OCI-LY7 (cell line): ENCODE measurements around the gene ADGRD1. TPM values are rescaled to one million over a fixed set of nuclear protein-coding genes. Genes with fewer than 3 reads are reported as not detected.
A peak's percentile ranks its signal among the peaks of the same experiment; 100 is the strongest.
"Not testable (repeated sequence)": the region's sequence is repeated elsewhere in the genome, so short reads cannot be mapped to it uniquely, and the experiment has no call there.

Source experiments
- BruUV-seq: library from RNA; stranded (reverse); fragments of 400-500 nt; replicated peaks from 2 replicates; lab custom pipeline; 2021; lab: Mats Ljungman, UMichigan
- CTCF ChIA-PET: fragments of 300-600 bp; sonication (Branson Sonifier 250); formaldehyde crosslinking; loops from one replicate; lab custom pipeline; 2022; ENCODE audit warnings: antibody characterized with exemption; ENCODE audit not compliant: unreplicated experiment; lab: Charles Lee
- POLR2A ChIA-PET: fragments of 300-600 bp; sonication (Branson Sonifier 250); formaldehyde crosslinking; loops from one replicate; lab custom pipeline; 2022; ENCODE audit warnings: antibody characterized with exemption; lab: Charles Lee
- DNase-seq: peaks from one replicate; pipeline ENCODE4 v3.0.0-alpha.2; 2015; ENCODE audit warnings: low spot score
- H2AFZ ChIP-seq: fragments of 200-600 bp; sonication (generic), shearing (Covaris generic); 2 replicates; pipeline ENCODE4 v1.6.1; 2014; ENCODE audit warnings: mild to moderate bottlenecking, antibody characterized with exemption, low read length, moderate library complexity
- H3K27ac ChIP-seq: fragments of 200-600 bp; sonication (generic); 2 replicates; pipeline ENCODE4 v1.5.1; 2014; ENCODE audit warnings: mixed run types, low read depth, mild to moderate bottlenecking, moderate library complexity, low read length, inconsistent platforms; ENCODE audit not compliant: poor library complexity, severe bottlenecking
- H3K36me3 ChIP-seq: fragments of 200-600 bp; sonication (generic); 2 replicates; pipeline ENCODE4 v1.6.1; 2014; ENCODE audit warnings: mild to moderate bottlenecking, antibody characterized with exemption, low read length, moderate library complexity, mixed read lengths; ENCODE audit not compliant: insufficient read depth
- H3K4me1 ChIP-seq: fragments of 200-600 bp; sonication (generic); 2 replicates; pipeline ENCODE4 v1.5.1; 2014; ENCODE audit warnings: mild to moderate bottlenecking, low read length; ENCODE audit not compliant: insufficient read depth, poor library complexity, severe bottlenecking
- H3K4me2 ChIP-seq: fragments of 200-600 bp; sonication (generic); 2 replicates; pipeline ENCODE4 v1.6.1; 2014; ENCODE audit warnings: mild to moderate bottlenecking, low read length
- H3K4me3 ChIP-seq: fragments of 200-600 bp; sonication (generic); 2 replicates; pipeline ENCODE4 v1.5.1; 2014; ENCODE audit warnings: mild to moderate bottlenecking, low read depth, low read length; ENCODE audit not compliant: poor library complexity, severe bottlenecking
- H3K79me2 ChIP-seq: fragments of 200-600 bp; sonication (generic); 2 replicates; pipeline ENCODE4 v1.6.1; 2016; ENCODE audit warnings: low read depth, mild to moderate bottlenecking, low read length, moderate library complexity, mixed read lengths; ENCODE audit not compliant: insufficient read depth
- H3K9me2 ChIP-seq: fragments of 200-600 bp; sonication (generic); 2 replicates; pipeline ENCODE4 v1.6.1; 2016; ENCODE audit warnings: mild to moderate bottlenecking, low read length, mixed read lengths; ENCODE audit not compliant: insufficient read depth
- H3K9me3 ChIP-seq: fragments of 200-600 bp; sonication (generic); 2 replicates; pipeline ENCODE4 v1.6.1; 2014; ENCODE audit warnings: mild to moderate bottlenecking, mixed run types, low read length, mixed read lengths
- H4K20me1 ChIP-seq: fragments of 200-600 bp; sonication (generic); 2 replicates; pipeline ENCODE4 v1.6.1; 2014; ENCODE audit warnings: mild to moderate bottlenecking, antibody characterized with exemption, low read length, moderate library complexity, mixed read lengths; ENCODE audit not compliant: insufficient read depth
- CTCF ChIP-seq: fragments of 200-600 bp; sonication (generic); conservative IDR thresholded peaks from 2 replicates; pipeline ENCODE4 v1.5.1; 2014; ENCODE audit warnings: mild to moderate bottlenecking, antibody characterized with exemption, low read length, moderate library complexity, mixed read lengths
- EZH2phosphoT487 ChIP-seq: fragments of 200-600 bp; sonication (generic); IDR thresholded peaks from 2 replicates; pipeline ENCODE4 v1.6.1; 2018; ENCODE audit warnings: low read depth, borderline replicate concordance, mild to moderate bottlenecking, mixed run types, antibody characterized with exemption, low read length, moderate library complexity, mixed read lengths
- intact Hi-C: fragments of 100-400 bp; cut with micrococcal nuclease; formaldehyde crosslinking; loops from one replicate; pipeline ENCODE4 v1.10.0; 2022; ENCODE audit not compliant: unreplicated experiment
- total RNA-seq, 2 experiments: library from RNA; depleted of rRNA in 1 of 2; stranded (reverse); fragments of >200 nt in 1 of 2; shearing (Covaris generic) in 1 of 2; gene quantifications; 2 replicates each; pipeline ENCODE4 v1.2.3, GENCODE V29; 2014 to 2022

The ADGRD1 gene
- total RNA-seq, 2 experiments from 2014 or later = 1.0 to 1.7 TPM

DNA sequence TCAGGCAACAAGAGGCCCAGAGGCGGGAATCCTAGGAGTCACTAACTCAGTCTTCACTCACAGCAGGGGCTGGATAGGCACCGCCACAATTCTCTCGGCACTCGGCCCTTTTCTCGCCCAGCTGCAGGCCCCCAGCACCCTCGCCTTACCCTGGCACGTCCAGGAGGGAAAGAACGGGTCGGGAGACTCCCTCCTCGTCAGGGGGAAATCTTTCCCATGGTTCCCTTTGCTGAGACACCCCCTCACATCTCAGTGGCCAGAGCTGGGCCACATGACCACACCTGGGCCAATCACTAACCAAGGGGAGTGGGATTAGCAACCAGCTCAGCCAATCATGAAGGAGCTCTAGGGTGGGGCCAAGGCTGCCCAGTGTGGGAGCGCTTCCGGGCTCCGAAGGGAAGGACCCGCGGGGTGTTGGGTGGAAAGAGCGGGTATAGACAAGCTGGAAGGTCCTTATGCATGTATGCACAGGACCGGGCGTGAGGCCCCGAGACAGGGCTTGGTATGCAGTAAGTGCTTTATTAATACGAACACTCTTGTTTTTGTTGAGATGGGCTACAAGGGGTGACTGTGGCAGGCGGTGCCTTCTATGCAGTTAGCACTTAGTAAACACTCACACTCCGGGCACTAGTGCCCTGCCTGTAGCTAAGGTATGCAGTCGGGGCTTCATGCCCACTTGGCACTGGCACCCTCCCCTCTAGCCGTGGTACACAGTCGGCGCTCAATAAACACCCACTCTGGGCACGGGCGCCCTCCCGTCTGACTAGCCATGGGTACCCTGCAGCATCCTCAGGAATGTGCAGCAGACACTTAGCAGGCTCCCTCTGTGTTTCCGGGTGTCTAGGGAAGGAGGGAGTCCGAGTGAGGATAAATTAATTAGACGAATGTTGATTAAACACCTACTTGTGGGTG is 40.3 kb downstream of the ADGRD1 start:
- POLR2A ChIA-PET = interaction anchor here (1.2 kb wide), 1 partner anchor 14 kb away, joined by 3 read pairs; no protein-coding TSS in a partner anchor

DNA sequence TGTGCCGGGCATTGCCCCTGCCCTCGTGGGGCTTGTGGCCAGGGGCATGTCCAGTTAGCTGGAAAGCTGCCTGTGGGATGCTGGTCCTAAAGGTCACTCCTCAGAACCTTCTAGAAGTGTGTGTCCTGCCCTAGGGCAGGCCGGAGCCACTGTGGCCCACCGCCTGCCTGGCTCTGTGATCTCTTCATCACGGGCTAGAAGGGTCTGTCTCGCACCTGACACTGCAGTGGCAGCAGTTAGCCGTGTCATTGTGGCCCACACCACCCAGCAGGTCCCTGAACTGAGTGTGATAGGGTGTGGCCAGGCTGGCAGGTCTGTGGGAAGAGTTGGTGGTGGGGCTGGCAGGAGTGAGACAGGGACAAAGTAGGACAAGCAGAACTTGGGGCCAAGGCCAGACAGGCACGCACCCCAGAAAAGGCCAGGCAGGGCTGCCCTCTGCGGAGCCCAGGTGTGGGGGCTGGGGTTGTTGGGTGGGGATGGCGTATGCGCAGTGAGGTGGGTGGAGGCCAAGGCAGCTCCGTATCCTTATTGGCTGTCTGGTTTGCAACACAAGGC is 41.2 kb downstream of the ADGRD1 start:
- CTCF ChIA-PET = no interaction called here
- Histone ChIP-seq H3K4me1 (peaks cover 43% of the 10 kb centered on the region), H2AFZ (peak overlapping the region; percentile 76), H3K9me3 (no peaks in the 10 kb centered on the region), H3K4me2 (peak overlapping the region; percentile 56), H3K79me2 (no peaks in the 10 kb centered on the region), H3K36me3 (no peaks in the 10 kb centered on the region), H3K9me2 (no peaks in the 10 kb centered on the region), H3K27ac (peak overlapping the region; percentile 77), H3K4me3 (peak overlapping the region; percentile 35), H4K20me1 (no peaks in the 10 kb centered on the region)
- POLR2A ChIA-PET = no interaction called here
- no TSS peak for BruUV-seq
- TF ChIP-seq EZH2phosphoT487 = no peak
- no peak for TF ChIP-seq CTCF
- DNase-seq = no peak
- intact Hi-C loops = no loop called here

More for the DNA sequence above, 40.3 kb downstream of the ADGRD1 start:
- H3K4me2 ChIP-seq = peak overlapping the region; percentile 13; the same call in 1 of the 2 replicates
- peak overlapping the region; percentile 11 for H3K4me3 ChIP-seq
- no peaks in the 10 kb centered on the region for H3K9me3 ChIP-seq
- no peaks in the 10 kb centered on the region for H3K36me3 ChIP-seq
- H4K20me1 ChIP-seq = no peaks in the 10 kb centered on the region
- TF ChIP-seq CTCF (no peak), EZH2phosphoT487 (no peak)
- DNase-seq = peak; percentile 36
- H2AFZ ChIP-seq = peak overlapping the region; percentile 76; the same call in 1 of the 2 replicates
- H3K4me1 ChIP-seq = peaks cover 43% of the 10 kb centered on the region
- no peaks in the 10 kb centered on the region for H3K79me2 ChIP-seq
- CTCF ChIA-PET = interaction anchor here (0.6 kb wide), 1 partner anchor 1012 kb away, joined by 4 read pairs; no protein-coding TSS in a partner anchor
- BruUV-seq = no TSS peak
- H3K9me2 ChIP-seq = no peaks in the 10 kb centered on the region
- H3K27ac ChIP-seq = peak overlapping the region; percentile 77
- intact Hi-C loops = no loop called here

GRCh38 chr12:130995386-130995969 is 41.8 kb downstream of the ADGRD1 start:
- H4K20me1 ChIP-seq, CTCF ChIA-PET, intact Hi-C loops, BruUV-seq, H3K9me3 ChIP-seq, H3K9me2 ChIP-seq, POLR2A ChIA-PET, H3K36me3 ChIP-seq, H3K79me2 ChIP-seq: not testable (repeated sequence)
- peak overlapping the region; percentile 35 for H3K4me3 ChIP-seq
- H3K4me2 ChIP-seq = peak overlapping the region; percentile 56
- peaks cover 43% of the 10 kb centered on the region for H3K4me1 ChIP-seq
- peak overlapping the region; percentile 76 for H2AFZ ChIP-seq
- peak; percentile 73 for DNase-seq
- peak overlapping the region; percentile 77 for H3K27ac ChIP-seq
